ENCODE data around the gene ITGB7.

The ITGB7 gene

GRCh38 chr12:53227836-53228235 is 20.8 kb upstream of the ITGB7 start:
- Histone ChIP-seq H3K27me3 (ENCODE audit: control insufficient read depth, insufficient read depth, low read length) (no peaks in the 10 kb centered on the region), H3K4me1 (ENCODE audit: control insufficient read depth, insufficient read depth, low read length) (peaks cover 28% of the 10 kb centered on the region), H3K4me3 (ENCODE audit: low read length) (no peak overlapping the region), H3K9me3 (replicated peaks; ENCODE audit: low read length) (no peaks in the 10 kb centered on the region), H3K4me2 (ENCODE audit: low read length) (no peak overlapping the region), H3K9ac (ENCODE audit: low read depth, low read length) (no peak overlapping the region), H3K36me3 (ENCODE audit: insufficient read depth, low read length) (peaks cover 10% of the 10 kb centered on the region)

DNA sequence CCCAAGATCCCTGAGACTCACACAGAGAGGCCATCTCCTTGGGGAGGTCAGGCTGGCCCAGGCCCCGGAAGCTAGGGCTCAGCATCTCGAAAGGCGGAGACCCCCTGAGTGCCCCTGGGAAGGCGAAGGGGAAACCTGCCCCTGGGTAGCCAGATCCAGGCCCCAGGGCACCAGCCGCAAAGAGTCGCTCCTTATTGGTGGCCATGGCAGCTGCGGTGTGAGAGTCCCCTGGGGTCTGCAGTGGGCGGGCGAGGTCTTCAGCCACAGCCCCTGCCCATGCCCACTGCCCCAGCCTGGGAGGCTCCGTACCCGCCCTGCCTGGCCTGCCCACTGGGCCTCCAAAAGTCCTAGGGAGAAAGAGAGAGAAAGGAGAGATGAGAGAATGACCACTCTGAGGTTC is 20.3 kb upstream of the ITGB7 start:
- Histone ChIP-seq H3K36me3 (ENCODE audit: insufficient read depth, low read length) (peaks cover 10% of the 10 kb centered on the region), H3K27me3 (ENCODE audit: control insufficient read depth, insufficient read depth, low read length) (no peaks in the 10 kb centered on the region), H3K9ac (ENCODE audit: low read depth, low read length) (no peak overlapping the region), H3K4me1 (ENCODE audit: control insufficient read depth, insufficient read depth, low read length) (peaks cover 28% of the 10 kb centered on the region), H3K4me2 (ENCODE audit: low read length) (no peak overlapping the region), H3K9me3 (replicated peaks; ENCODE audit: low read length) (no peaks in the 10 kb centered on the region), H3K4me3 (ENCODE audit: low read length) (no peak overlapping the region)

GRCh38 chr12:53226815-53227214 is 19.8 kb upstream of the ITGB7 start:
- Histone ChIP-seq H3K4me3 (ENCODE audit: low read length) (no peak overlapping the region), H3K36me3 (ENCODE audit: insufficient read depth, low read length) (peaks cover 10% of the 10 kb centered on the region), H3K27me3 (ENCODE audit: control insufficient read depth, insufficient read depth, low read length) (no peaks in the 10 kb centered on the region), H3K9ac (ENCODE audit: low read depth, low read length) (no peak overlapping the region), H3K4me1 (ENCODE audit: control insufficient read depth, insufficient read depth, low read length) (peaks cover 32% of the 10 kb centered on the region), H3K9me3 (replicated peaks; ENCODE audit: low read length) (no peaks in the 10 kb centered on the region), H3K4me2 (ENCODE audit: low read length) (no peak overlapping the region)

GRCh38 chr12:53225635-53226424 is 18.8 kb upstream of the ITGB7 start:
- H3K4me2 ChIP-seq (ENCODE audit: low read length): no peak overlapping the region
- no peak overlapping the region for H3K9ac ChIP-seq (ENCODE audit: low read depth, low read length)
- H3K4me1 ChIP-seq (ENCODE audit: control insufficient read depth, insufficient read depth, low read length): peaks cover 28% of the 10 kb centered on the region

GRCh38 chr12:53224897-53225634 is 18.0 kb upstream of the ITGB7 start:
- Histone ChIP-seq H3K4me1 (ENCODE audit: control insufficient read depth, insufficient read depth, low read length) (peaks cover 30% of the 10 kb centered on the region), H3K9me3 (replicated peaks; ENCODE audit: low read length) (no peaks in the 10 kb centered on the region), H3K4me3 (ENCODE audit: low read length) (no peak overlapping the region), H3K4me2 (ENCODE audit: low read length) (no peak overlapping the region), H3K9ac (ENCODE audit: low read depth, low read length) (no peak overlapping the region), H3K27me3 (ENCODE audit: control insufficient read depth, insufficient read depth, low read length) (no peaks in the 10 kb centered on the region), H3K36me3 (ENCODE audit: insufficient read depth, low read length) (peaks cover 10% of the 10 kb centered on the region)

More at GRCh38 chr12:53225635-53226424, 18.8 kb upstream of the ITGB7 start:
- H3K27me3 ChIP-seq (ENCODE audit: control insufficient read depth, insufficient read depth, low read length): no peaks in the 10 kb centered on the region
- H3K4me3 ChIP-seq (ENCODE audit: low read length): no peak overlapping the region
- no peaks in the 10 kb centered on the region for H3K9me3 ChIP-seq (replicated peaks; ENCODE audit: low read length)
- H3K36me3 ChIP-seq (ENCODE audit: insufficient read depth, low read length): peaks cover 10% of the 10 kb centered on the region

DNA sequence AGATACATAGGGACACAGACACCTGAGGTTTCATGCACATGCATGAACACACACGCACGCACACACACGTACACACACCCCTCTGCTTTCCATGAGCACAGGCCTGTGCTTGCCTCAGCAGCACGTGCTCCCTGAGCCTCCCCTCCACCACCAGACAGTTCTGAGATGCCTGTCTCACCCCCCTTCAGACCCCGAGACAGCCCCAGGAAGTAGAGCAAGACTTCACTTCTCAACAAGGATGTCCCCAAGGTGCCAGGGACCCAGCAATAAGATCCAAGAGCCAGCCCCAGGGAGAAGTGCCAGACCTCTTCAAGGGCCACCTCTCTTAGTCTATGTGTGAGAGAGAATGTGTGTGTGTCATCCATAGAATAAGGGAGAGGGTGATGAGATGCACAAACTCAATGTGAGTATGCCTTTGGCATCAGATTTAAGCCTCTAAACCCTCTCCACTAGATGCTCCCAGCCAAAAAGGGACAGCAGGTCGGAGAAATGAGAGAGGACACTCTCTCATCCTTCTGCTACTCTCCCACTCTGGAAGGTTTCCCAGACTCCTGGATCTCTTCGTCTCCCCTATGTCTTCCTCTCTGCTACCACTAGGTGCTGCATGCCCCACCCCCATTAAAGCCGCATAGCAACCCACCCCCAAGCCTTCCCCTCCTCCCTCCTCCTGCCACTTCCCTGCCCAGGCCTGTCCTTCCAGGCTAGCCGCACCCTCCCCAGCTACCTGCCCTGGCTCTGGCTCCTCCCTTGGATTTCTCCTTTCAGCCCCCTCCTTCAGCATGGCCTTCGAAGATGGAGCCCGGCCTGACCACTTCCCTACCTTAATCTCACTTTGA is 17.2 kb upstream of the ITGB7 start:
- Histone ChIP-seq H3K4me2 (ENCODE audit: low read length) (no peak overlapping the region), H3K9me3 (replicated peaks; ENCODE audit: low read length) (no peaks in the 10 kb centered on the region), H3K9ac (ENCODE audit: low read depth, low read length) (no peak overlapping the region), H3K27me3 (ENCODE audit: control insufficient read depth, insufficient read depth, low read length) (no peaks in the 10 kb centered on the region), H3K4me1 (ENCODE audit: control insufficient read depth, insufficient read depth, low read length) (peaks cover 30% of the 10 kb centered on the region), H3K4me3 (ENCODE audit: low read length) (no peak overlapping the region), H3K36me3 (ENCODE audit: insufficient read depth, low read length) (peaks cover 10% of the 10 kb centered on the region)

- Histone ChIP-seq H3K36me3 (ENCODE audit: insufficient read depth, low read length) (peaks cover 10% of the 10 kb centered on the region), H3K27me3 (ENCODE audit: control insufficient read depth, insufficient read depth, low read length) (no peaks in the 10 kb centered on the region), H3K4me3 (ENCODE audit: low read length) (no peak overlapping the region), H3K9ac (ENCODE audit: low read depth, low read length) (no peak overlapping the region), H3K4me1 (ENCODE audit: control insufficient read depth, insufficient read depth, low read length) (peaks cover 30% of the 10 kb centered on the region), H3K4me2 (ENCODE audit: low read length) (peak overlapping the region; percentile 36), H3K9me3 (replicated peaks; ENCODE audit: low read length) (no peaks in the 10 kb centered on the region)
Observed at GRCh38 chr12:53223389-53224060, 16.5 kb upstream of the ITGB7 start.

DNA sequence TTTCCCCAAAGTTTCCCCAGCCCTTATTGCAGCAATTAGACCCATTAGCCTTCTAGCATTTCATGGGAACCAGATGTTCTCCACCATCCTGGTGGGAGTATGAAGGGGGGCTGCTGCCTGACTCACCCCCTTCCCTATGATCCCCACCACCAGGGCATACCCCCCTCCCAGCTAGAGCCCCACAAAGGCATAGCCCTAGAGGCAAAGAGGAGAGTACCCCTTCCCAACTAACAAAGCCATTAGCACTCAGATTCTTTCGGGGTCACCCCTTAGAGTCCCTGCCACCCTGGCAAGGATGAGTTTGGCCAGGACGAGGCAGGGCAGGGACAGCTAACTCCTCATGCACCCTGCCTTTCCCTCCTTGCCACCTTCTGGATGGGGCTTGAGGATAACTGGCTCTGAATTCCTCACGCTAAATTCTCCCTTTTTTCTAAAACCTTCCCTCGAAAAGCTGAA is 15.8 kb upstream of the ITGB7 start:
- Histone ChIP-seq H3K4me3 (ENCODE audit: low read length) (no peak overlapping the region), H3K4me1 (ENCODE audit: control insufficient read depth, insufficient read depth, low read length) (peaks cover 33% of the 10 kb centered on the region), H3K9ac (ENCODE audit: low read depth, low read length) (no peak overlapping the region), H3K9me3 (replicated peaks; ENCODE audit: low read length) (no peaks in the 10 kb centered on the region), H3K4me2 (ENCODE audit: low read length) (no peak overlapping the region), H3K27me3 (ENCODE audit: control insufficient read depth, insufficient read depth, low read length) (no peaks in the 10 kb centered on the region), H3K36me3 (ENCODE audit: insufficient read depth, low read length) (peaks cover 10% of the 10 kb centered on the region)

- Histone ChIP-seq H3K27me3 (ENCODE audit: control insufficient read depth, insufficient read depth, low read length) (no peaks in the 10 kb centered on the region), H3K4me2 (ENCODE audit: low read length) (peak overlapping the region; percentile 92), H3K36me3 (ENCODE audit: insufficient read depth, low read length) (peaks cover 9% of the 10 kb centered on the region), H3K9ac (ENCODE audit: low read depth, low read length) (peak overlapping the region; percentile 84), H3K4me1 (ENCODE audit: control insufficient read depth, insufficient read depth, low read length) (peaks cover 39% of the 10 kb centered on the region), H3K4me3 (ENCODE audit: low read length) (peak overlapping the region; percentile 88), H3K9me3 (replicated peaks; ENCODE audit: low read length) (no peaks in the 10 kb centered on the region)
Observed at GRCh38 chr12:53222170-53222721, 15.2 kb upstream of the ITGB7 start.

DNA sequence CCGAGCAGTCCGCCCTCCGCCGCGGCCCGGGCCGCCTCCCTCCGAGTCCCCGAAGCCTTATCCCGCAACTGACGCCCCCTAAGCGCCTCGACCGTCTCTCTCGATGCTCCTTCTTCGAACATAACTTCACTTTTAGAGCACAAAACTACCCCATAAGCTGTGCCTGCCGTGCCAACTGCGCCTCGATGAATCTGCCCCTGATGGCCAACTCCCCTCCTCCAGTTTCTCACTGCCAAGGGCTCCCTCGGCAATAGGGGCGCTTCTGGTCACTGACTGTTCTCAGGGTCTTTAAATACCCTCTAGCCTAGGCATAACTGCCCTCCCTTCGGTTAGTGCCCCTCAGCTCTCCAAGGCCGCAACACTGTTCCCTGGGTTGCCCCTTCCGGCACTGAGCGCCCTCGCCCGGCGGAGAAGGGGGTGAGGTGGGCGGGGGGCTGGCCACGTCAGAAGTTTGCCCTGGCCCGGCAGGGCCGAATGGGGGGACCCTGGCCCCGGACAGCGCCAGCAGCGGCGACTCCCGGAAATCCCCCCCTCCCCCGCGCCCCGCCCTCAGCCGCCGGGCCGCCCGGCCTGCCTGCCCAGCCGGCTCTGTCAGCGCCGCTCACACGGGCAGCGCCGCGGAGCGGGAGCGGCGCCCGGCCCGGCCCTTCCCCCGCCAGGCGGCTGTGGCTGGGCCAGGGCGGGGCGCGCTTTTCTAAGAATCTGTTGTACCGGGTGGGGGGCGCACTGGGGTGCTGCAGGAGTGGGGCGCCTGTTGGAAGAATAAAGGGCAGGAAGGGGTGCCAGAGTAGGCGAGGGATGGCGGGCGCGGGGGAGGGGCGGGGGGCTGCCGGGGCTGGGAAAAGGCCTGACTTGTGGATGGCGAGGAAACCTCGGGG is 14.4 kb upstream of the ITGB7 start:
- H3K4me3 ChIP-seq (ENCODE audit: low read length): peak overlapping the region; percentile 88

More for the DNA sequence above, 14.4 kb upstream of the ITGB7 start:
- H3K36me3 ChIP-seq (ENCODE audit: insufficient read depth, low read length): peaks cover 4% of the 10 kb centered on the region
- H3K27me3 ChIP-seq (ENCODE audit: control insufficient read depth, insufficient read depth, low read length): no peaks in the 10 kb centered on the region
- H3K9me3 ChIP-seq (replicated peaks; ENCODE audit: low read length): no peaks in the 10 kb centered on the region
- peaks cover 47% of the 10 kb centered on the region for H3K4me1 ChIP-seq (ENCODE audit: control insufficient read depth, insufficient read depth, low read length)
- H3K4me2 ChIP-seq (ENCODE audit: low read length): peak overlapping the region; percentile 92
- H3K9ac ChIP-seq (ENCODE audit: low read depth, low read length): peak overlapping the region; percentile 84
